ENCODE measurements around the gene GADD45A.

- TF ChIP-seq CTCF (IDR thresholded peaks at IDR 0.05 in 8 of 11, conservative IDR thresholded peaks at IDR 0.05 in 3 of 11) (no peak), POLR2AphosphoS5 (IDR thresholded peaks at IDR 0.05) (no peak), POLR2A (IDR thresholded peaks at IDR 0.05) (no peak)
Observed at GRCh38 chr1:67695963-67696362, 11.0 kb downstream of the GADD45A start.

All from spleen (tissue), 7 donors.